Osteoblast (primary cell): ENCODE results near the gene OBI1. TPM values are rescaled to one million over a fixed set of nuclear protein-coding genes. Genes with fewer than 3 reads are reported as not detected.

Source experiments
- DNase-seq: peaks from one replicate; pipeline ENCODE4 v3.0.0; 2011; ENCODE audit warnings: low spot score, mixed read lengths; ENCODE audit not compliant: insufficient read length; ENCODE audit errors: missing footprints
- H2AFZ ChIP-seq: 2 replicates; pipeline ENCODE4 v1.6.0; 2011; ENCODE audit warnings: mild to moderate bottlenecking, low read length
- H3K27ac ChIP-seq: 2 replicates; pipeline ENCODE4 v1.5.1; 2011; ENCODE audit warnings: mild to moderate bottlenecking, low read depth, low read length, moderate library complexity
- H3K27me3 ChIP-seq: 2 replicates; pipeline ENCODE4 v1.6.0; 2012; ENCODE audit warnings: mild to moderate bottlenecking, control low read depth, inconsistent platforms, low read length, moderate library complexity; ENCODE audit not compliant: insufficient read depth
- H3K36me3 ChIP-seq: 2 replicates; pipeline ENCODE4 v1.5.1; 2011; ENCODE audit warnings: mild to moderate bottlenecking, low read length, control low read depth, moderate library complexity; ENCODE audit not compliant: insufficient read depth
- H3K4me1 ChIP-seq: 2 replicates; pipeline ENCODE4 v1.5.1; 2011; ENCODE audit warnings: mild to moderate bottlenecking, low read length, control low read depth, moderate library complexity; ENCODE audit not compliant: insufficient read depth
- H3K4me2 ChIP-seq: 2 replicates; pipeline ENCODE4 v1.6.0; 2011; ENCODE audit warnings: mild to moderate bottlenecking, low read length; ENCODE audit not compliant: insufficient read depth
- H3K4me3 ChIP-seq: fragments of 200-600 bp; sonication (generic); 3 replicates; pipeline ENCODE4 v1.5.1; 2012; ENCODE audit warnings: mild to moderate bottlenecking, low read length, inconsistent platforms; ENCODE audit not compliant: insufficient read depth
- H3K79me2 ChIP-seq: 2 replicates; pipeline ENCODE4 v1.6.0; 2012; ENCODE audit warnings: mild to moderate bottlenecking, low read length, control low read depth, inconsistent platforms; ENCODE audit not compliant: insufficient read depth
- H3K9me3 ChIP-seq: 2 replicates; pipeline ENCODE4 v1.5.1; 2011; ENCODE audit warnings: low read depth, low read length, control low read depth
- H4K20me1 ChIP-seq: 2 replicates; pipeline ENCODE4 v1.6.0; 2012; ENCODE audit warnings: mild to moderate bottlenecking, low read length, control low read depth; ENCODE audit not compliant: insufficient read depth
- total RNA-seq: library from RNA; depleted of rRNA; stranded (reverse); fragments of >200 nt; gene quantifications from 2 replicates; pipeline ENCODE4 v1.2.3, GENCODE V29; 2012
- TF ChIP-seq, protein P1 (sequence below): IDR thresholded peaks from 2 replicates; pipeline ENCODE4 v1.5.1; 2011; ENCODE audit warnings: mild to moderate bottlenecking, low read depth, low read length, moderate library complexity; ENCODE audit errors: extremely low read depth

The OBI1 gene
- total RNA-seq, 1 donor: 12.7 TPM

DNA sequence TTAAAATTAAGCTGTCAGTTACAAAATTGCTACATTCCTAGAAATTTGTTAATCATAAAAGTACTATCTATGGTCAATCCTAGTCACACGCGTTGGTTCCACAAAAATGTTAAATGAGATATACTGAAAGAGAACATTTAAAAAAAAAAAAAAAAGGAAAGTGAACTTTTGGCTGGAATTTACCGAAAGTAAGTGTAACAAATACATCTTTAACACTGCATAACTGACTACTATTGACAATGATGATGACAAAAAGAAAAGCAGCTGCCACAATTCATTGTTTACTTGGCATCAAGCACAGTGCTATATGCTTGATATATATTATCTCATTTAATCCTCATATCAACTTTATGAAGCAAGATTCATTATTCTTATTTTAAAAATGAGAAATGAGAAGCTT, 35.8 kb downstream of the OBI1 start:
- no peaks in the 10 kb centered on the region for H4K20me1 ChIP-seq
- no peak for DNase-seq
- H3K27ac ChIP-seq: no peak overlapping the region
- H3K4me3 ChIP-seq: no peak overlapping the region
- TF ChIP-seq, protein P1, sequence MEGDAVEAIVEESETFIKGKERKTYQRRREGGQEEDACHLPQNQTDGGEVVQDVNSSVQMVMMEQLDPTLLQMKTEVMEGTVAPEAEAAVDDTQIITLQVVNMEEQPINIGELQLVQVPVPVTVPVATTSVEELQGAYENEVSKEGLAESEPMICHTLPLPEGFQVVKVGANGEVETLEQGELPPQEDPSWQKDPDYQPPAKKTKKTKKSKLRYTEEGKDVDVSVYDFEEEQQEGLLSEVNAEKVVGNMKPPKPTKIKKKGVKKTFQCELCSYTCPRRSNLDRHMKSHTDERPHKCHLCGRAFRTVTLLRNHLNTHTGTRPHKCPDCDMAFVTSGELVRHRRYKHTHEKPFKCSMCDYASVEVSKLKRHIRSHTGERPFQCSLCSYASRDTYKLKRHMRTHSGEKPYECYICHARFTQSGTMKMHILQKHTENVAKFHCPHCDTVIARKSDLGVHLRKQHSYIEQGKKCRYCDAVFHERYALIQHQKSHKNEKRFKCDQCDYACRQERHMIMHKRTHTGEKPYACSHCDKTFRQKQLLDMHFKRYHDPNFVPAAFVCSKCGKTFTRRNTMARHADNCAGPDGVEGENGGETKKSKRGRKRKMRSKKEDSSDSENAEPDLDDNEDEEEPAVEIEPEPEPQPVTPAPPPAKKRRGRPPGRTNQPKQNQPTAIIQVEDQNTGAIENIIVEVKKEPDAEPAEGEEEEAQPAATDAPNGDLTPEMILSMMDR: no peak
- no peak overlapping the region for H2AFZ ChIP-seq
- H3K9me3 ChIP-seq: no peaks in the 10 kb centered on the region
- no peaks in the 10 kb centered on the region for H3K4me1 ChIP-seq
- no peaks in the 10 kb centered on the region for H3K79me2 ChIP-seq
- no peaks in the 10 kb centered on the region for H3K27me3 ChIP-seq
- H3K36me3 ChIP-seq: no peaks in the 10 kb centered on the region
- no peak overlapping the region for H3K4me2 ChIP-seq

DNA sequence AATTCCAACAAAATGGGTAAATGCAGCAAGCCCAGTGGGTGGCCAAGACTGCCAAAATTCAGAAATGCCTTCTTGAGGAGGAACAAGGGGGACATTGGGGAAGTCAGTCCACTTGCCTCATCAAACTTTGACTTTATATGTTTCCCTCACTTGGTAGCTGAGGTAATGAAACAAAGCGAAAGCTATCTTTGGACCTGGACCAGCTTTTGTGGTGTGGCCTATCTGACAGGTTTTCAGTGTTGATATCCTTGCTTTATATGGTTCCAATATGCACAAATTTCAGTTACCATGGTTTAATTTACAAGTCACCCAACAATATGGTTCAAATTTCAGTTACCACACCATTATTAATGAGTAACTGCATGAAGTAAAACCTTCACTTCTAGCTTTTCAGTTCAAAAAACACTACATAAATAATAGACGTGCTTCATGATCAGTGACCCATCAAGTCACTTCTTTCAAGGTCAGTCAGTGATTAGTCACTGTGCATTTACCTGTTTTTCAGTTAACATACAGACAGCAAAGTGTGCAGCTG, 38.0 kb downstream of the OBI1 start:
- no peaks in the 10 kb centered on the region for H3K79me2 ChIP-seq
- no peak overlapping the region for H3K4me2 ChIP-seq
- H4K20me1 ChIP-seq: no peaks in the 10 kb centered on the region
- no peak overlapping the region for H3K27ac ChIP-seq
- no peaks in the 10 kb centered on the region for H3K4me1 ChIP-seq
- H2AFZ ChIP-seq: no peak overlapping the region
- no peak for DNase-seq
- H3K9me3 ChIP-seq: no peaks in the 10 kb centered on the region
- H3K4me3 ChIP-seq: no peak overlapping the region
- TF ChIP-seq, protein P1: no peak
- peaks cover 5% of the 10 kb centered on the region for H3K36me3 ChIP-seq
- no peaks in the 10 kb centered on the region for H3K27me3 ChIP-seq

DNA sequence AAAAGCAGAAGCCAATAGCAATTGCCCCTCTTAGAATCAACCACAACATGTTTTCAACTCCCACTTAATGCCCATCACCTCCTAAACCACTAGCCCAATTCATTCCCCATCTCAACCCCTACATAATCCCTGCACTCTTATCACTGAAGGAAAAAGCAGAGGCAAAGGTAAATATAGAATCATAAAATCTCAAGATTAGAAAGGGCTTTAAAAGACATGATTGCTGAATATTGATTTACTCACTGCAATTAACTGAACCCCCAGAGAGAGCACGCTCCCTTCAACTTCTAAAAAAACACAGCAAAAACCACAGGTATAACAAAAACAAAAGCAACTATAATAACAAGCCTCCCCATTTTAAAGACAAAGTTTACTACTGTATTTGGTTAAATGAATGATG, 40.5 kb downstream of the OBI1 start:
- Histone ChIP-seq H3K36me3 (peaks cover 7% of the 10 kb centered on the region), H4K20me1 (no peaks in the 10 kb centered on the region), H3K4me1 (no peaks in the 10 kb centered on the region), H2AFZ (no peak overlapping the region), H3K27me3 (no peaks in the 10 kb centered on the region), H3K4me3 (no peak overlapping the region), H3K27ac (no peak overlapping the region), H3K4me2 (no peak overlapping the region), H3K79me2 (no peaks in the 10 kb centered on the region), H3K9me3 (no peaks in the 10 kb centered on the region)
- TF ChIP-seq, protein P1: no peak
- no peak for DNase-seq

DNA sequence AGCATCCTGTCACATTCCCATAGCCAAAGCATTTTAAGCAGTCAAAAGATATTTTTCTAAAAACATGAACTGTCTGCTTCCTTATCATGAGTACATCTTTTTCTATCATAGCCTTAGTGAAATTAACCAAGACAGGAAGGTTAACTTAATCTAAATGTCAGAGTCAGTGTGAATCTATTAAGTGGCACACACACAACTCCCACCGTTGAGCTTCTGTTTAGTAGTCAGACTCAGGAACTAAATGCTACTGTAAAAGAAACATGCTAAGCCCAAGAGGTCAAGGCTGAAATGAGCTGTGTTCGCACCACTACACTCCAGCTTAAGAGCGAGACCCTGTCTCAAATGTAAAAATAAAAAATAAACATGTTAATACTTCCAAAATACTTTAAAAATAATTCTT, 47.9 kb downstream of the OBI1 start:
- Histone ChIP-seq H2AFZ (no peak overlapping the region), H3K4me2 (no peak overlapping the region), H3K9me3 (no peaks in the 10 kb centered on the region), H4K20me1 (peaks cover 8% of the 10 kb centered on the region), H3K27ac (no peak overlapping the region), H3K36me3 (peaks cover 3% of the 10 kb centered on the region), H3K27me3 (peaks cover 52% of the 10 kb centered on the region), H3K4me1 (peaks cover 7% of the 10 kb centered on the region), H3K79me2 (no peaks in the 10 kb centered on the region), H3K4me3 (no peak overlapping the region)
- TF ChIP-seq, protein P1: no peak
- DNase-seq: no peak
